Hypothalamus (tissue), 51 donors: ENCODE measurements around the gene SLCO2B1.

Experiments used
- DNase-seq, 51 donors: peaks; one replicate each; lab custom pipeline; 2025; lab: John Stamatoyannopoulos, UW

The SLCO2B1 gene

DNA sequence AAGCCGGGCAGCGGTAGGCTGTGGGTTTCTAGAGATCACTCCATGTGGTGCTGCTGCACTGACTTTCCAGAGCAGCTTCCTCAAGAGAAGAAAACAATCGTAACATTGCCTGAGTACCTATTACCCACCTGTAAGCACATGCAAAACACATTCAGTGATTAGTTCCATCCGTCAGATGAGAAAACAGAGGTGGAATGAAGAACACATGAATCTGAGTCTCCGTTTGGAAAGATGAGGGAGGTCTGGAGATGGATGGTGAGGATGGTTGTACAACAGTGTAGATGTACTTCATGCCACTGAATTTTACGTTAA, 7.5 kb upstream of the SLCO2B1 start:
- no peak for DNase-seq

DNA sequence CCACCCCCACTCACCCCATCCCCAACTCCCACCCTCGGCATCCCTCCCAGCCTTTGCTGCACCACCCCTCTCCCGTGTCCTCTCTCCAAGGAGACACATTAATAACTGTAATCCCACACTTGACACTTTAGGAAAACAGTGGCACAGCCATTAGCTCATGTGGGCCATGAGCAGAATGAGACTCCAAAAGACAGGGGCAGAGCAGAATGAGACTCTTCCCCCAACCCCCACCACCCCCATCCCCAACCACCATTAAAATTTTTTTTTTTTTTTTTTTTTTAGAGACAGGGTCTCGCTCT, 6.2 kb upstream of the SLCO2B1 start:
- DNase-seq: no peak

DNA sequence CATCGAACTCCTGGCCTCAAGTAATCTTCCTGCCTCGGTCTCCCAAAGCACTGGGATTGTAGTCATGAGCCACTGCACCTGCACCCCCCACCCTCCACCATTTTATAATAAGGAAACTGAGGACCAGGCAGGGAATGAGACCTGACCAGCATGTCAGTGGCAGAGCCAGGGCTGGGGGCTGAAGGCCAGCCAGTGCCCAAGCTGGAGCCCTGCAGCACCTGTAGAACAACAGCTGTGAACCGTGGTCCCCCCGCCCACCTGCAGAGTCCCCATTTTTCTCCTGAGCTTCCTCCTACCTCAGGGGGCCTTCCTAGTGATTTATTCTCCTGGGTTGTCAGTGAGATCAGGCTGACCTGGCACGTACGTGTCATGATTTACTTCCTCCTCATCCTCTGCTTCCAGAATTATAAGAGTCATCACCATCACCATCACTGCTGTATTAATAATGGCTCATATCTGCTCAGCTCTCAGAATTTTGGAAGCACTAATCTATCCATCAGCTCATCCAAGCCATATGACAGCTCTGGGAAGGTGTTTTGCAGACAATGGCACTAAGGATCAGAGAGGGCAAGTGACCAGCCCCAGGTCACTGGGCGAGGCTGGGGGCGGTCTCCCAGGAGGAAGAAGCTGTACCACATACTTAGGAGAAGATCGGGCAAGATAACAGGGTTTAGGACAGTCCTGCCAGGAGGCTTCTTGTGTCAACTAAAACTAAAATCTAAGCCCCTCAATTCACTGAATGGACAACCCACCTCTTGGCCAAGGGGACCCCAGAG, 5.5 kb upstream of the SLCO2B1 start:
- DNase-seq: no peak

DNA sequence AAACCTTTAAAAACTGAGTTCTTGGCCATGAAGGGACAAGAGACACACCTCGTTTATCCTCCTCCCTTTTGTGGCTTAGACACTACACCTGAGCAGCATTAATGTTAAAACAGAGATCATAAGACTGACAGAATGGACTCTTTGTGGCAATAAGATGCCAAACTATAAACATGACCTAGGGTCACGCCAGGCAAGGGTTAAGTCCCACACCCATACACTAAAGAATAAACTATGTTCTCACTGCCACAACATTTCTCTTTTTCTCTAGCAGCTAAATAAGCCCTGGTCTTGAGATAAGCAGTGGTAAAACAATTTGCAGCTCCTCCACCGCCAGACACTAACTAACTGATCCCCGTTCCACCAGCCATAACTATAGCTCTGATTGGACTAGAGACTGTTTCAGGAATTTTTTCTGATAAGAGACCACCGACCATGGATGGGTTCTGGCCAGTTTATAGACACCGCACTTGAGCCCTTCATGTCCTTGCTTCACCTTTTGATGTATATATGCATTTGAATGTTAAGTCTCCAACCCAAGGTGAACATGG, 4.9 kb upstream of the SLCO2B1 start:
- DNase-seq: no peak

DNA sequence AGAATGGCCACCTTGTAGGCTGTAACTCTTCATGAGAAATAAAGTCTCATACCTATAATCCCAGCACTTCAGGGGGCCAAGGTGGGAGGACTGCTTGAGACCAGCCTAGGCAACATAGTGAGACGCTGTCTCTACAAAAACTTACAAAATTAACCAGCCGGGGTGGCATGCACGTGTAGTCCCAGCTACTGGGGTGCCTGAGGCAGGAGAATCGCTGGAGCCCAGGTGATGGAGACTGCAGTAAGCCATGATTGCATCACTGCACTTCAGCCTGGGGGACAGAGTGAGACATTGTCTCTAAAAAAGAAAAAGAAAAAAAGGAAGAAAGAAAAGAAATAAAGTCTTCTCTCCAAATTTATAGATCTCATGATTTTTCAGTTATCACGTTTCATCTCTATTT, 4.2 kb upstream of the SLCO2B1 start:
- no peak for DNase-seq

DNA sequence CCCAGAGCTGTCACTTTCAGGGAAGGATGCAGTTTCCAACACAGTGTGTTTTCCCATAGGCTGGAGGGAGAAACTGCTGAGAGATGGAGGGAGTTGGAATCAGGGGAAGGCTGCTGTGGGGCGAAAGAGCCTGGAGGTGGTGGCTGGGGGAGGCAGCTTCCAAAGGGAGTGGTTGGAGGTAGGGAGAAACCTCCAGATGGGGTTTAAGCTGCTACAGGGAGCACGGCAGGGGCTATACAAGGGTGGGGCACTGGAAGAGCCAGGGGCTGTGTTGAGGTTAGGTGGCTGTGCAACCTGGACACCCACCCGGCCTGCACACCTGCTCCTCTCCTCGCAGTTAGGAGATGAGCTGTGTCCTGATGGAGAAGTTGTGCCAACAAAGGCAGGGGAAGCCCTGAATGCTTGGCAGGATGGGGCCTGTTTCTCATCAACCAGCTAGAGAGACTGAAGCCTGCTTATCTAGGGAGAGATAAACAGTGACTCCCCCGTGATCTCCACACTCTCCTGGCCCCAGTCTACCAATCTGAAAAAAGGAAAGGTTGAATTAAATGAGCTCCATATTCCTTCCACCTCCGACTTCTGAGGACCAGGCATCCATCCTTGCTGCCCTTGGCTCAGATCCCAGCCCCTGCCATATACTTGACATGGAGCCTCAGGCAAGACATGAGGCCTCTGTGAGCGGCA, 3.6 kb upstream of the SLCO2B1 start:
- DNase-seq: no peak

DNA sequence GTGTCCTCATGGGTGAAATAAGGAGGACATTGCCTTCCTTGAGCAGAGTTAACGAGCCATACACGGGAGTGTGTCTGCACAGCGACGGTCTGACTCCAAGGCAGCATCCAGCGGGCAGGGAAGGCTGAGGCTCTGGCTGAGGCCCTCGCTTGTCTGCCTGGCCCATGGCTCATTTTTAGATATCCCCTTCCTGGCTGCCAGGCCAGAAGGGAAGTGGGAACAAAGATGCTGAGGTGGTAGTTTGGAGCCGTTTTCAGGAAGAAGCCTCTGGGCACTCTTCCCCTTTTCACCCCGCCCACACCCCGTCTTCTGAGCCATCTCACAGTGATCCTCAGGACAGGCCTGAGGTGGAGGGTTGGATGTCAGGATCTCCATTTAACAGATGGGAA, 3.0 kb upstream of the SLCO2B1 start:
- DNase-seq: peak in 11 of 51 donors; percentile 6 to 36 (median 20)

DNA sequence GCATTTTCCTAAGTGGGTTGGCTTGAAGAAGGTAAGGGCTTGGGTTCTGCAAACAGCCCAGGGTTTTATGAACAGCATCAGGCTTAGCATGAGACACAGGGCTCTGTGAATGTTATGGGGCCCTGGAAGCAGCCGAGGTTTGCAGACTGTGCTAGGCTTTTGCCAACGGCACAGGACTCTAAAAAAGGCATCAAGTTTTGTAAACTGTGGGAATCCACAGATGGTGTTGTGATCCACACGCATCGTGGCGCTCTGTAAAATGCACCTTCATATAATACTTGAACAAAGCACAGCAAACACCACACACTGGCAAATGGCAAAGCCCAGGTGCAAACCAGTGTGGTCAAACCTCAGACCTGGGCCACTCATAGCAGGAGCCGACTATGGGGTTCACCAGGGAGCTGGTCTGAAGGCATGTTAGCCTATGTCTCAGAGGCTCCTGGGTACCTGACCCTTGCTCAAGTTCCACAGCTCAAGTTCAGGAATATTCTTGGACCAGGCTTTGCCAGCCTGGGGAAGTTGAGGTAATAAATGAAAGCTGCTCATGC, 2.4 kb upstream of the SLCO2B1 start:
- no peak for DNase-seq

DNA sequence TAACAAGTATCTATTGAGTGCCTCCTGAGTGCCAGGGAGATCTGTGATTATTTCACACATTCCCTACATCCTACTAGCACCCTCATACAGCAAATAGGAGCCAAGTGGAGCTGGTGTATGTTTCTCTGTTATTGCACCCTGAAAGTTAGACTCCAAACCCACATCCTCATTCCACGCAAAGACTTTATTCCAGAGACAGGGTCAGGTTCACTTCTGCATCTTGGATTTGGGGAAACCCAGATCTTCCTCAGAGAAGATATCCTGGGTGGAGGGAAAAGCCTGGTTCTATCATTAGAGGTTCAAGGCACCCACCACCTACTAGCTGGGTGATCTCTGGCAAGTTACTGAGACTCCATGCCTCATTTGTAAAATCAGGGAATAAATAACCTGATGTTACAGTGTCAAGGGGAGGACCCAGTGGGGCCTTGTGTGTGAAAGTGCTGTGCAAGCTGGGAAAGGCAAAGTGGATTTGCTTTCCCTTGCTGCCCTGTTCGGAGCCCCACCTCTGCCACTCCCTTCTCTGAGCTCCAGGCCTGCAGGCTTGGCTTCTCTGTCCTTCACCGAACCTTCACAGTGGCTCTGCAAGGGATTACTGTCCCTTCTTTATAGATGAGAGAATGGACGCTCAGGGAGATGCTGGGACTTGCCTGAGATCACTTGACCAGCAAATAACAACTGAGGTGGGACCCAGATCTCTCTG, 991 bp upstream of the SLCO2B1 start:
- DNase-seq: no peak

DNA sequence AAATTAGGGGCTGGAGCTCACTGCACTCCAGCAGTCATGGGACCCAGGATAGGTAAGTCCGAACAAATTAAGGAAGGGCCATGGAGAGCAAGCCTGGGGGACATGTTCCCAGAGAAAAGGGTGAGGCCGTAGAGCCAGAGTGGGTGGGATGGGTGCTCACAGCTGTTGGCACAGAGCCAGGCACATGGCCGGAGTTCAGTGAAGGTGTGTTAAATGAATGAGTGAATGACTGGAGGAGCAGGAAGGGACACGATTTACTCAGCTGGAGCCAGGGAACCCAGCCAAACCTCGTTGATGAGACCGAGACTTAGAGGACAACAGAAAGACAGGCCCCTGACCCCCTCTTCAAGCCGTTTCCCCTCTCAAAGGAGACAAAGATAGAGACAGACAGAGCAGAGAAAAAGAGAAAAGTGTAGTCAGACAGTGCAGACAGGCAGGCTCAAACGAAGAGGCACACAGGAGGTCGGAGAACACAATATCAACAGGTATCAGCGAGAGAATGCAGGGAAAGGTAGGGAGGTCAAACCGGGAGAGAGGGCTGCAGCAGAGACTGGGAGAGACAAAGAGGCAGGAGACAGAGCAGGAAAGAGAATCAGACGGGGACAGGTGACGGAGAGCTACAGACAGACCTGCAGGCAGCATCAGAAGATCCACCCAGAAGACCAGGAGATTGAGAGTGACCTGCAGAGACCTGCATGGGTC, 590 bp downstream of the SLCO2B1 start:
- no peak for DNase-seq

DNA sequence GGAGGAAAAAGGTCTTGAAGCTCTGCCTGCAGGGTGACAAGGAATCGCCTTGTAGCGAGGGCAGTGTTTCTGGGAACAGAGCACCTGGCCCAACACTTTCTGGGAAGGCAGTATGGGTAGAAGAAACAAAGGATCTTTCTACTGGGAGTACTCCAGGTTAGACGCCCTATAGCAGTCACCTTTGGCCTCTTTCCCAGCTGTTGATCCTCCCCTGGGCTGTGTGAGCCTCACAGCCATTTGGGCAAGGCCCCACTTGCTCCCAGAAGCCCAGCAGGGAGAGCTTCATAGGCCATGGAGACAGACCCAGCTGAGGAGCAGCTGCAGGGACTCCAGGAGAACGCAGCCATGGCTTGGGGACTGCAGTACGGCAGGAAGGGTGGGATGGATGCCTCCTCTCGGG, 1.2 kb downstream of the SLCO2B1 start:
- DNase-seq: no peak

DNA sequence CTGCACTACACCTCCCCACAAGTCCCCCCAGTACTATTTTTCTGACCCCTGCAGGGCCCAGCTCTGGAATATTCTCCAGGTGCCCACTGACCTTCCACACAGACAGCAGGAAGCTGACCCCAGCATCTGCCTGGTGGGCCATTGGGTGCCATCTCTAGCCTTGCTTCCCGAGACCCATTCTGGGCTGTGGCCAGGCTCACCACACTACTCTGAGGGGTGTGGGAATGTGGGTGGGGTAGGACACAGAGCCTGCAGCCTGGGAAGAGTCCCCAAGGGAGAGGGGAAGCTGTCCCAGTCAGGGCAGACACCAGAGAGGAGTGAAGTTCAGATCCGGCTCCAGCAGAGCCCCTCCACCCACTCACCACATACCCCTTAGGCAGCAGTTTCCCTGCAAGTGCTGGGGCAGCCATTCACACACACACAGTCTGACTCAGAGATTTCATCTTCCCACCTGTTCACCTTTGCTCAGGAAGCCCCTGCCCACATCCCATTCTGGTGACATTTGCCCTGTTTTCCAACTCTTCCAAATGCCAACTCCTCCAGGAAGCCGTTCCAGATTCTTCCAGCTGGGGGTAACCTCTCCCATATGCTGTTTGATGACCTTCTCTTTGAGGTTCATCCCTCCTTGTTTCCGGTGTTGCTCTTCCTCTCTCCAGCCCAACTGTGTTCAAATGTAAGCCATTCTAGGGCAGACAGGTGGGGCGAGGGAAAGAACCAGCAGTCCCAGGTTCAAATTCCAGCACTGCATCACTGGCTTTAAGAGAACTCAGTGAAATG, 1.9 kb downstream of the SLCO2B1 start:
- no peak for DNase-seq

DNA sequence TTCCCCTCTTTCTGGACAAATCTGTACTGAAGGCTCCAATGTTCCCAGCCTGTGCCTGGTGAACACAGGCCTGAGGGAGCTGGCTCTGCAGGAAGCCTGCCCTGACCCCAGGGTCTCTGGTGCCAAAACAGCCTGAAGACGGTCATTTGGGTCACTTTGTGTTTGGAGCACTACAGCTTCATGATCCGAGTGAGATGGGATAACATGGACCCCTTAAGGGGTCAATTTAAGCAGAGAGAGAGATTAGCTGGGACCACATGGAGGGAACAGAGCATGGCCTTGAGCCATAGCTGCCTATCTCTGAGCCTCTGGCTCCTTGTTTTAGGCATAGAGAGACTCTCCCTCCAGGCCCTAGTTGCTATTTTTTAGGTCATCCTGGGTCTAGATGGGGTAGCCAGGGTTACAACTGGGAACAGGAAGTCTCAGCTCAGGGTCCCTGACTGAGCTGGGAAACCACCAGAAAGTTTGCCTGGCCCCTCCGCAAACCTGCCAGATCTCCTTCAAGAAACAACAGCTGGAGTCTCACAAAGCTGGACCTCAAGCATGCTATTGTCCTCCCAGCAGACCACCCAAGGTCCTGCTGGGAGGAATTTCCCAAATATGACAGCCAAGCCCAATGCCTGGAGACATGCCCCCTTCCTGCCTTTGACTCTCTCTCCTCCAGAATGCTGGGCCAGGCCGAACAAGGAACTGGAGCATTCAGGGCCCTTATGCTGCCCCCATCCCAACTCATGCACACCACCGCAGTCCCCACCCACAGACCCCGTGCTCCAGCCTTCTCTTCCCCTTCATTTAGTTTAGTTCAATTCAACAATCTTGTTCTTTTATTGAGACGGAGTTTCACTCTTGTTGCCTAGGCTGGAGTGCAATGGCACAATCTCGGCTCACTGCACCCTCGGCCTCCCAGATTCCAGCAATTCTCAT, 4.0 kb downstream of the SLCO2B1 start:
- no peak for DNase-seq

DNA sequence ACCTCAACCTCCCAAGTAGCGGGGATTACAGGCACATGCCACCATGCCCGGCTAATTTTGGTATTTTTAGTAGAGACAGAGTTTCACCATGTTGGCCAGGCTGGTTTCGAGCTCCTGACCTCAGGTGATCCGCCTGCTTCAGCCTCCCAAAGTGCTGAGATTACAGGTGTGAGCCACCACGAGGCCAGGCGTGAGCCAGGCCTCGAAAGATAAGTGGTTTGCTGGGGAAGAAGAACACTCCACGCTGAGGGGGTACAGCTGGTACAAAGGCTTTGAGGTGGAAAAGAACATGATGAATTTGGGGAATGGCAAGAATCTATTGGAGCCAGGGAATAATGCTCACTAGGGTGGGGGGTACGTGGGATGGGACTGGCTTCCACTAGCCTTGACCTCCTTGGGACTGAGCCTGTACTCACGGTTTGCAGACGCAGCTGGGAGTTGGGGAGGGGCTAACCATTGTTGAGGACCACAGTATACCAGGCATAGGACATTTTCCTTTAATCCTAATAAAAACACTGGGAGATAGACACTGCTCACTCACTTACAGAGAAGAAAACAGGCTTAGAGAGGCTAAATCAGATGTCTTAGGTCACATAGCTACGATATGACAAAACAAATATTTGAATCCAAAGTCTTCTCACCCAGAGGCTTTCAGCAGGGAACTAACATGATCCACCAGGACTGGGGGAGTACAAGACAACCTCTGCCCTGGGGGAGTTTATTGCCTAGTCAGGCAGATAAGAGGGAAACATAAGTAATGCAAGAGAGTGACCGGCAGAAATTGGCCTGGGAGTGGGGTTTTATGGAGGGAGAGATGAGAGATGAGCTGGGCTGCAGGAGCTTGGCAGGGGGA, 4.9 kb downstream of the SLCO2B1 start:
- no peak for DNase-seq

DNA sequence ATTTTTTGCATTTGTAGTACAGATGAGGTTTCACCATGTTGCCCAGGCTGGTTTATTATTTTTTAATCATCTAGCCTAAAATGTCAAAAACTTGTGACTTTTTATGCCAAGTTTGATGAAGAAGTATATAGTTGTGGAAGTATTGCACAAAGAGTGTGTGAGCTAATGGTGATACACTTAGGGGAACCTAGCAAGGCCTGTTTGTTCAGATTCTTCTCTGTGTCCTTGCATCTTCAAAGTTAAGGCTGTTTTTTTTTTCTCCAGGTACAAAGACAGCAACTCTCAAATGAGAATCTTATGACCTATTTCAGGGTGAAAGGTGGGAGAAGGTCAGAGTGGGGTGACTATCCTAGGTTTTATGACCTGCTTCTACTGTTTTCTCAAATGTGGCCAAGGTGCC, 7.3 kb downstream of the SLCO2B1 start:
- DNase-seq: no peak

DNA sequence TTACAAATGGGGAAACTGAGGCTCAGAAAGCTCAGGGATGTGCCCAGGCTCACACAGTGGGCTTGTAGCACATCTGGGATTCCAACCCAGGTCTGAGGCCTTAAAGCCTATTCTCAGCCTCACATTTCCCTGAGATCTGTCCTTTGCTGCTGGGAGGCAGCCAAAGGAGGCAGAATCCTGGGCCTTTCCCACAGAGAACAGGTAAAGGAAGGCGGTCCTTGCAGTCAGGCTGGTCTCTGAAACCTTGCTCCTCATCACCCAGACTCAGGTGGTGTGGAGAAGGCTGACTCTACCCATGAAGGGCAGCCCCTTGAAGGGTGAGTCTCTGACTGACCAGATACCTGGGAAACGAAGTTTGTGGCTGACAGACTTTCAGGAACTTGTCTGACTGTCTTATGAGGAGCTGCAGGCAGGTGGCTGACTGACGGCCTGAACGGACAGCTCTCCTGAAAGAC, 7.8 kb downstream of the SLCO2B1 start:
- DNase-seq: no peak

DNA sequence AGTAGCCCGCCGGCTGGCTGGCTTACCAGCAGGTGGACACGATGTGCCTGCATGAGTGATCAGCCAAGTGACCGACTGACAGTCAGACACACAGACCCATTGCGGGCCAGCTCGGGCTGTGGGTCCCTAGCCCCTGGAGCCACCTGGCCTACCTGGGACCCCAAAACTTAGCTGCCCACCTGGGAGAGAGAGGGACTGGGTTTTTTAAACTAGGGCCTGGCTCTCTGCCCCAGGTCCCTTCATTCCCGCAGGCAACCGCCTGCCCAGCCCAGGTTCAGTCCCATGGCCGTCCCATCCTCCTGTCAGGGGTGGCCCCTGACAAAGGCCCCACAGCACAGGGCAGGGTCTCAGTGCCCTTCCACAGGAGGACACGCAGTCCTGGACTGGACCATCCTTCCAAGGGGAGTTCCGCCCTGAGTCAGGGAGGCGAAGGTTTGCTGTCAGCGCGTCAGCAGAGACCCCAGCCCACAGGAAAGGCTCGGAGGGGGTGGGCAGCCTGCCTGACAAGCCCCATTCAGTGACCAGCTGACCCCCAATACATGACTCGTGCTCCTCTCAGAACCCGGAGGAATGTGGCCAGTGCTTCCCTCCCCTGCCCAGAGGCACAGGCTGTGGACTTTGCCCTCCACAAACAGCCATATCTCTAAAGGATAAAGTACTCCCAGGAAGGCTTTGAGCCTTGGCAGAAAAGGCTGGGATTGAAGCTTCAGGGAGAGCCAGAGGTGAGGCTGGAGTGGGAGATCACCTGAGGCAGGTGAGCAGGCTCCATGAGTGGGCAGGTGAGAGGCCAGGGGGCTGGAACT, 8.4 kb downstream of the SLCO2B1 start:
- DNase-seq: no peak
